Activated naive CD4-positive, alpha-beta T cell treated with anti-CD3 and anti-CD28 coated beads, Interleukin-2, amount 10 ng/mL, durations not matched to agents 7 days and 5 days (primary cell): ENCODE results near the gene USP17L30.
A peak's percentile ranks its signal among the peaks of the same experiment; 100 is the strongest.
"Not testable (repeated sequence)": the region's sequence is repeated elsewhere in the genome, so short reads cannot be mapped to it uniquely, and the experiment has no call there.

Experiments
- CTCF ChIA-PET: fragments of 350-600 bp; sonication (Branson Sonifier 250); formaldehyde crosslinking; loops from one replicate; lab custom pipeline; 2021; ENCODE audit warnings: antibody characterized with exemption; lab: Charles Lee
- DNase-seq: peaks from one replicate; pipeline ENCODE4 v3.0.0-alpha.2; 2020
- H3K27ac Mint-ChIP-seq: one replicate; pipeline ENCODE4 v1.8.0; 2021; ENCODE audit warnings: mild to moderate bottlenecking, moderate library complexity, mixed read lengths
- H3K27me3 Mint-ChIP-seq: one replicate; pipeline ENCODE4 v1.8.0; 2021; ENCODE audit warnings: mild to moderate bottlenecking, mixed read lengths
- H3K36me3 Mint-ChIP-seq: one replicate; pipeline ENCODE4 v1.8.0; 2021; ENCODE audit warnings: mixed read lengths
- H3K4me1 Mint-ChIP-seq: one replicate; pipeline ENCODE4 v1.8.0; 2021; ENCODE audit warnings: mixed read lengths
- H3K4me3 Mint-ChIP-seq: one replicate; pipeline ENCODE4 v1.8.0; 2021; ENCODE audit warnings: mild to moderate bottlenecking, moderate library complexity, mixed read lengths
- H3K9me3 Mint-ChIP-seq: one replicate; pipeline ENCODE4 v1.8.0; 2021; ENCODE audit warnings: mixed read lengths

USP17L30 gene, protein sequence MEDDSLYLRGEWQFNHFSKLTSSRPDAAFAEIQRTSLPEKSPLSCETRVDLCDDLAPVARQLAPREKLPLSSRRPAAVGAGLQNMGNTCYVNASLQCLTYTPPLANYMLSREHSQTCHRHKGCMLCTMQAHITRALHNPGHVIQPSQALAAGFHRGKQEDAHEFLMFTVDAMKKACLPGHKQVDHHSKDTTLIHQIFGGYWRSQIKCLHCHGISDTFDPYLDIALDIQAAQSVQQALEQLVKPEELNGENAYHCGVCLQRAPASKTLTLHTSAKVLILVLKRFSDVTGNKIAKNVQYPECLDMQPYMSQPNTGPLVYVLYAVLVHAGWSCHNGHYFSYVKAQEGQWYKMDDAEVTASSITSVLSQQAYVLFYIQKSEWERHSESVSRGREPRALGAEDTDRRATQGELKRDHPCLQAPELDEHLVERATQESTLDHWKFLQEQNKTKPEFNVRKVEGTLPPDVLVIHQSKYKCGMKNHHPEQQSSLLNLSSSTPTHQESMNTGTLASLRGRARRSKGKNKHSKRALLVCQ

DNA sequence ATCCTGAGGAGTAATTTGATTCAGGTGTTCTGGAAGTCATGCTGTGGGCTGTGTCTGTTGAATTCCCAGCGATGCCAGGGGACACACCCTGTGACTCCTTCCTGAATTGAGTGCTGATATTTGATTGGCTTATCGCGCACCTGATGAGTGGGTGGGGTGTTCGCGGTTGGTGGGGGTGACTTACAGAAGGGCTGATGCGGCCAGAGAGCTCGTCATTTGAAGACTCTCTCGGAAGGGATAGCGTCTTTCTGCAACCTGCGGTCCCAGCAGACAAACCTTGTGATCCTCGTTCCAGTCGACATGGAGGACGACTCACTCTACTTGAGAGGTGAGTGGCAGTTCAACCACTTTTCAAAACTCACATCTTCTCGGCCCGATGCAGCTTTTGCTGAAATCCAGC is at the start of gene USP17L30:
USP17L30 (plus strand) TSS at position 301 of the 400 bp plus-strand sequence; CDS start at position 301, 0 bp downstream.
- not testable (repeated sequence) for H3K9me3 Mint-ChIP-seq

DNA sequence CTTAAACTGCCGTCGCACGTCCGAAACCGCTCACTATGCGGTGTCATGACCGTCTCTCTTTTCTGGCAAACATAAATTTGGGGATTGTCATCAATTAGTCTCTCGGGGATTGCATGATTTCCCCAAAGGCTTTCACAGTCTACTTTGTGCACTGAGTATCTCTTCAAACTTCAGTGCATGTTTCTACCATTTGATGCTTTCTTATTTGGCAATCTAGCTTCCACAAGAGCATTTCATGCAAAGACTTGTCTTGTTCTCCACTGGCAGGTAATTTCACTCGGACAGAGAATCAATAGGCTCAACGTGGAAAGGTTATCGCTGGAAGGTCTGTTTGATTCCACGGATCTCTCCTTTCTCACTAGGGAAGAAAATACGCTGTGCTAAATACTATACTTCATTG is 38.7 kb upstream of the USP17L30 start:
- H3K4me1 Mint-ChIP-seq, H3K27ac Mint-ChIP-seq, H3K36me3 Mint-ChIP-seq, H3K4me3 Mint-ChIP-seq, DNase-seq, CTCF ChIA-PET, H3K9me3 Mint-ChIP-seq, H3K27me3 Mint-ChIP-seq: not testable (repeated sequence)

More for the DNA sequence above, at the start of gene USP17L30:
- CTCF ChIA-PET, DNase-seq, H3K4me3 Mint-ChIP-seq, H3K4me1 Mint-ChIP-seq, H3K27me3 Mint-ChIP-seq, H3K36me3 Mint-ChIP-seq, H3K27ac Mint-ChIP-seq: not testable (repeated sequence)

DNA sequence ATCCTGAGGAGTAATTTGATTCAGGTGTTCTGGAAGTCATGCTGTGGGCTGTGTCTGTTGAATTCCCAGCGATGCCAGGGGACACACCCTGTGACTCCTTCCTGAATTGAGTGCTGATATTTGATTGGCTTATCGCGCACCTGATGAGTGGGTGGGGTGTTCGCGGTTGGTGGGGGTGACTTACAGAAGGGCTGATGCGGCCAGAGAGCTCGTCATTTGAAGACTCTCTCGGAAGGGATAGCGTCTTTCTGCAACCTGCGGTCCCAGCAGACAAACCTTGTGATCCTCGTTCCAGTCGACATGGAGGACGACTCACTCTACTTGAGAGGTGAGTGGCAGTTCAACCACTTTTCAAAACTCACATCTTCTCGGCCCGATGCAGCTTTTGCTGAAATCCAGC is 38.1 kb upstream of the USP17L30 start, which contains the start of gene USP17L24:
USP17L24 (plus strand) TSS at position 301 of the 400 bp plus-strand sequence; CDS start at position 301, 0 bp downstream.
- CTCF ChIA-PET, DNase-seq, H3K27ac Mint-ChIP-seq, H3K4me1 Mint-ChIP-seq, H3K9me3 Mint-ChIP-seq, H3K4me3 Mint-ChIP-seq, H3K36me3 Mint-ChIP-seq, H3K27me3 Mint-ChIP-seq: not testable (repeated sequence)

DNA sequence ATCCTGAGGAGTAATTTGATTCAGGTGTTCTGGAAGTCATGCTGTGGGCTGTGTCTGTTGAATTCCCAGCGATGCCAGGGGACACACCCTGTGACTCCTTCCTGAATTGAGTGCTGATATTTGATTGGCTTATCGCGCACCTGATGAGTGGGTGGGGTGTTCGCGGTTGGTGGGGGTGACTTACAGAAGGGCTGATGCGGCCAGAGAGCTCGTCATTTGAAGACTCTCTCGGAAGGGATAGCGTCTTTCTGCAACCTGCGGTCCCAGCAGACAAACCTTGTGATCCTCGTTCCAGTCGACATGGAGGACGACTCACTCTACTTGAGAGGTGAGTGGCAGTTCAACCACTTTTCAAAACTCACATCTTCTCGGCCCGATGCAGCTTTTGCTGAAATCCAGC is 33.3 kb upstream of the USP17L30 start, which contains the start of gene USP17L25:
USP17L25 (plus strand) TSS at position 301 of the 400 bp plus-strand sequence; CDS start at position 301, 0 bp downstream.
- H3K27me3 Mint-ChIP-seq, H3K4me1 Mint-ChIP-seq, H3K4me3 Mint-ChIP-seq, DNase-seq, H3K36me3 Mint-ChIP-seq, H3K9me3 Mint-ChIP-seq, H3K27ac Mint-ChIP-seq, CTCF ChIA-PET: not testable (repeated sequence)

DNA sequence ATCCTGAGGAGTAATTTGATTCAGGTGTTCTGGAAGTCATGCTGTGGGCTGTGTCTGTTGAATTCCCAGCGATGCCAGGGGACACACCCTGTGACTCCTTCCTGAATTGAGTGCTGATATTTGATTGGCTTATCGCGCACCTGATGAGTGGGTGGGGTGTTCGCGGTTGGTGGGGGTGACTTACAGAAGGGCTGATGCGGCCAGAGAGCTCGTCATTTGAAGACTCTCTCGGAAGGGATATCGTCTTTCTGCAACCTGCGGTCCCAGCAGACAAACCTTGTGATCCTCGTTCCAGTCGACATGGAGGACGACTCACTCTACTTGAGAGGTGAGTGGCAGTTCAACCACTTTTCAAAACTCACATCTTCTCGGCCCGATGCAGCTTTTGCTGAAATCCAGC is 28.6 kb upstream of the USP17L30 start, which contains the start of gene USP17L26:
USP17L26 (plus strand) TSS at position 301 of the 400 bp plus-strand sequence; CDS start at position 301, 0 bp downstream.
- CTCF ChIA-PET, H3K27me3 Mint-ChIP-seq, H3K27ac Mint-ChIP-seq, H3K9me3 Mint-ChIP-seq, H3K4me1 Mint-ChIP-seq, DNase-seq, H3K36me3 Mint-ChIP-seq, H3K4me3 Mint-ChIP-seq: not testable (repeated sequence)

- H3K27ac Mint-ChIP-seq, H3K4me3 Mint-ChIP-seq, DNase-seq, H3K36me3 Mint-ChIP-seq, H3K27me3 Mint-ChIP-seq, CTCF ChIA-PET, H3K4me1 Mint-ChIP-seq, H3K9me3 Mint-ChIP-seq: not testable (repeated sequence)
These were observed 23.8 kb upstream of the USP17L30 start, which contains the start of gene USP17L5 for GRCh38 chr4:9339103-9339502. Gene USP17L5 (plus strand): TSS chr4:9339403. CDS start chr4:9339403, 0 bp downstream.

DNA sequence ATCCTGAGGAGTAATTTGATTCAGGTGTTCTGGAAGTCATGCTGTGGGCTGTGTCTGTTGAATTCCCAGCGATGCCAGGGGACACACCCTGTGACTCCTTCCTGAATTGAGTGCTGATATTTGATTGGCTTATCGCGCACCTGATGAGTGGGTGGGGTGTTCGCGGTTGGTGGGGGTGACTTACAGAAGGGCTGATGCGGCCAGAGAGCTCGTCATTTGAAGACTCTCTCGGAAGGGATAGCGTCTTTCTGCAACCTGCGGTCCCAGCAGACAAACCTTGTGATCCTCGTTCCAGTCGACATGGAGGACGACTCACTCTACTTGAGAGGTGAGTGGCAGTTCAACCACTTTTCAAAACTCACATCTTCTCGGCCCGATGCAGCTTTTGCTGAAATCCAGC is 19.1 kb upstream of the USP17L30 start, which contains the start of gene USP17L27:
USP17L27 (plus strand) TSS at position 301 of the 400 bp plus-strand sequence; CDS start at position 301, 0 bp downstream.
- H3K4me1 Mint-ChIP-seq, H3K4me3 Mint-ChIP-seq, DNase-seq, H3K27ac Mint-ChIP-seq, H3K9me3 Mint-ChIP-seq, H3K27me3 Mint-ChIP-seq, H3K36me3 Mint-ChIP-seq, CTCF ChIA-PET: not testable (repeated sequence)

DNA sequence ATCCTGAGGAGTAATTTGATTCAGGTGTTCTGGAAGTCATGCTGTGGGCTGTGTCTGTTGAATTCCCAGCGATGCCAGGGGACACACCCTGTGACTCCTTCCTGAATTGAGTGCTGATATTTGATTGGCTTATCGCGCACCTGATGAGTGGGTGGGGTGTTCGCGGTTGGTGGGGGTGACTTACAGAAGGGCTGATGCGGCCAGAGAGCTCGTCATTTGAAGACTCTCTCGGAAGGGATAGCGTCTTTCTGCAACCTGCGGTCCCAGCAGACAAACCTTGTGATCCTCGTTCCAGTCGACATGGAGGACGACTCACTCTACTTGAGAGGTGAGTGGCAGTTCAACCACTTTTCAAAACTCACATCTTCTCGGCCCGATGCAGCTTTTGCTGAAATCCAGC is 14.3 kb upstream of the USP17L30 start, which contains the start of gene USP17L28:
USP17L28 (plus strand) TSS at position 301 of the 400 bp plus-strand sequence; CDS start at position 301, 0 bp downstream.
- H3K27ac Mint-ChIP-seq, DNase-seq, H3K9me3 Mint-ChIP-seq, H3K36me3 Mint-ChIP-seq, H3K4me1 Mint-ChIP-seq, H3K27me3 Mint-ChIP-seq, CTCF ChIA-PET, H3K4me3 Mint-ChIP-seq: not testable (repeated sequence)

DNA sequence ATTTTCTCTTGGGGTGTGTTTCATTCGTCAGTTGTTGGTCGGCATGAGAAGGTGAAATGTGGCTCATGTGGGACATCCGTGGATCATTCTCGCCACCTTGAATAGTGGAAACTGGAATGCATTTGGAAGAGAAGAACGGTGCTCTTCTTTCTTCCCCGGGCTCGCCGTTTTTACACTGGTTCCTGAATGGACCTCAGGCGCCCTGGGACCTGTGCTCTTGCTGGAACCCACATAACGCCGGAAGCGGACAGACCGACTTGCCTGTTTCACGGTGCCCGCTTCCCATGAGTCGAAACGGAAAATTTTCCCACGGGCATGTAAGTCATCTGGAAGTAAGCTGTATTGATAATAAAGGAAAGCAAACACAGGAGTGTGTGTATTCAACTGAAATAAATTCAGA is 12.1 kb upstream of the USP17L30 start:
- H3K4me3 Mint-ChIP-seq, DNase-seq, H3K27me3 Mint-ChIP-seq, H3K27ac Mint-ChIP-seq, H3K36me3 Mint-ChIP-seq, H3K4me1 Mint-ChIP-seq, H3K9me3 Mint-ChIP-seq, CTCF ChIA-PET: not testable (repeated sequence)

- H3K27ac Mint-ChIP-seq, H3K4me3 Mint-ChIP-seq, H3K27me3 Mint-ChIP-seq, CTCF ChIA-PET, DNase-seq, H3K4me1 Mint-ChIP-seq, H3K9me3 Mint-ChIP-seq, H3K36me3 Mint-ChIP-seq: not testable (repeated sequence)
These were observed 9.6 kb upstream of the USP17L30 start, which contains the start of gene USP17L29 for GRCh38 chr4:9353338-9353737. Gene USP17L29 (plus strand): TSS chr4:9353638. CDS start chr4:9353638, 0 bp downstream.

DNA sequence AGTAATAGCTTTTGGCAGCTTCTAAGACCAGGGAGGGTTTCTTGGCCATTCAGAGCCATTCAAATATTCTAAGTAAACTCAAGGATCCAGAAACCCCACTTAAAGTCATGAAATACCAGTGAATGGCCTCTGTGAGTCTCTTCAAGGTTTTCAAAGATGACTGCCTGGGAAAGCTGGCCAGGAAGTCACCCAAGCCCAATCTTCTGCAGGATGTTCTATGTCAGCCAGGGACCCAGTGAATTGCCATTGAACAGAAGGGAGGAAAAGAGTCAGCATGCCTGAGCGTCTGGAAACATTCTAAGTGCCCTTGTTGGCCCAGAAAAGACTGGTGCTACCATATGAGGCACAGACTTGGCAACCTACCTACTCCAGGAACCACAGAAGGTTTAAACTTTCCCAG is 17.0 kb downstream of the USP17L30 start:
- CTCF ChIA-PET, result interaction anchor here (0.6 kb wide), 1 partner anchor 572 kb away, joined by 4 read pairs; no protein-coding TSS in a partner anchor
- H3K4me1 Mint-ChIP-seq, H3K9me3 Mint-ChIP-seq, H3K27ac Mint-ChIP-seq, DNase-seq, H3K4me3 Mint-ChIP-seq, H3K27me3 Mint-ChIP-seq, H3K36me3 Mint-ChIP-seq: not testable (repeated sequence)

DNA sequence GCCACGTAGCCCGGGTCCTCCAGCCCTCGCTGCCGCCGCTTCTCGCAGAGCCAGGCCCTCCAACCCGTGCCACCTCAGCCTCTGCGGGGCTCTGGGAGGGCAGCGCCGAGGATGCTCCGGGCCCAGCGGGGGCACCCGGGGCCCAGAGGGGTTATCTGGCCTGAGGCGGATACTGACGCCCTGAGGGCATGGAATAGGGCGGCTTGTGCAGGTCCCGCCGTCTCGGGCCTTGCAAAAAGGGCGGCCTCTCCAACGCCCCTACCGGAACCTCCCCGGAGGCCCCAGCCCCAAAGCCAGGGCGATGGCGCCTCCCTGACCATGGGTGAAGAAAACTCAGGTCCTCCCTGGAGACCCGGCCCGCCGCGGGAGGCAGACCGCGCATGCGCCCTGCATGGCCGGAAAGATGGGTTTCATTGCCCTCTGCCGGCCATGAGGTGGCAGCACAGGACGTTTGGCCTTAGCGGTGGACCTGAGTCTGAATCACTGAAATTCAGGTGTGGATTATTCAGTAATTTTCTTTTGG is 18.1 kb downstream of the USP17L30 start:
- H3K36me3 Mint-ChIP-seq, CTCF ChIA-PET, H3K27me3 Mint-ChIP-seq, H3K4me1 Mint-ChIP-seq, H3K9me3 Mint-ChIP-seq, H3K27ac Mint-ChIP-seq: not testable (repeated sequence)
- DNase-seq, result peak; percentile 60
- H3K4me3 Mint-ChIP-seq, result peak overlapping the region; percentile 48

GRCh38 chr4:9384126-9384525 is 21.2 kb downstream of the USP17L30 start:
- H3K36me3 Mint-ChIP-seq, result no peaks in the 10 kb centered on the region
- H3K27me3 Mint-ChIP-seq, result peaks cover 4% of the 10 kb centered on the region
- CTCF ChIA-PET, result no interaction called here
- no peaks in the 10 kb centered on the region for H3K9me3 Mint-ChIP-seq
- peaks cover 2% of the 10 kb centered on the region for H3K4me1 Mint-ChIP-seq
- no peak overlapping the region for H3K27ac Mint-ChIP-seq
- DNase-seq, result no peak
- no peak overlapping the region for H3K4me3 Mint-ChIP-seq

DNA sequence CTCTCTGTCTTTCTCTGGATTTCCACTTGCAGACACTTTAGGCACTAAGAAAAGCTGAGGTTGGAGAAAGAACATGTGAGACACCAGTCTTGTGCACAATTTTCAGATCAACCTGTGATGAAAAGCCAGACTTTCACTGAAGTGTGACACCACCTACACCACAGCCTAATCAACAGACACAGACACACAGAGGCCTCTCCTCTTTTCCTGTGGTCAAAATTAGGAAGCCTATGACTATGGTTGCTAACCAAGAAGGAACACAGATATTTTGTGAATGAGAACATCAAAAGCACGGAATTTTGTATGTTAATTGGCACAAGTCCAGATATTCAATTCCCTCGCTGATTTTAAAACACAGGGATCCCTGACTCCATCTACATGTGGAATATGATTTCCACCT is 26.1 kb downstream of the USP17L30 start:
- H3K4me1 Mint-ChIP-seq, CTCF ChIA-PET, H3K4me3 Mint-ChIP-seq, DNase-seq, H3K9me3 Mint-ChIP-seq, H3K27ac Mint-ChIP-seq, H3K27me3 Mint-ChIP-seq, H3K36me3 Mint-ChIP-seq: not testable (repeated sequence)
